ENCODE results near the gene LIN7B.

LIN7B gene

GRCh38 chr19:49106648-49107135 lies 7.5 kb upstream of the LIN7B start:
- TF ChIP-seq GATA2 (IDR thresholded peaks at IDR 0.05; ENCODE audit: low read depth, low read length), result no peak
- no peak for TF ChIP-seq GATA3 (IDR thresholded peaks at IDR 0.05; ENCODE audit: low read depth, low read length)

GRCh38 chr19:49107625-49108459 lies 6.3 kb upstream of the LIN7B start:
- TF ChIP-seq GATA3 (IDR thresholded peaks at IDR 0.05; ENCODE audit: low read depth, low read length) (no peak), GATA2 (IDR thresholded peaks at IDR 0.05; ENCODE audit: low read depth, low read length) (no peak)

GRCh38 chr19:49109051-49109450 lies 5.1 kb upstream of the LIN7B start:
- TF ChIP-seq GATA2 (IDR thresholded peaks at IDR 0.05; ENCODE audit: low read depth, low read length) (no peak), GATA3 (IDR thresholded peaks at IDR 0.05; ENCODE audit: low read depth, low read length) (no peak)

GRCh38 chr19:49109569-49110233 lies 4.5 kb upstream of the LIN7B start:
- no peak for TF ChIP-seq GATA3 (IDR thresholded peaks at IDR 0.05; ENCODE audit: low read depth, low read length)
- no peak for TF ChIP-seq GATA2 (IDR thresholded peaks at IDR 0.05; ENCODE audit: low read depth, low read length)

GRCh38 chr19:49110567-49110966 lies 3.6 kb upstream of the LIN7B start:
- TF ChIP-seq GATA2 (IDR thresholded peaks at IDR 0.05; ENCODE audit: low read depth, low read length) (no peak), GATA3 (IDR thresholded peaks at IDR 0.05; ENCODE audit: low read depth, low read length) (no peak)

- TF ChIP-seq GATA3 (IDR thresholded peaks at IDR 0.05; ENCODE audit: low read depth, low read length) (no peak), GATA2 (IDR thresholded peaks at IDR 0.05; ENCODE audit: low read depth, low read length) (no peak)
Observed at GRCh38 chr19:49111218-49111998, 2.8 kb upstream of the LIN7B start.

- TF ChIP-seq GATA2 (IDR thresholded peaks at IDR 0.05; ENCODE audit: low read depth, low read length) (no peak), GATA3 (IDR thresholded peaks at IDR 0.05; ENCODE audit: low read depth, low read length) (no peak)
Observed at GRCh38 chr19:49114630-49115363, 627 bp downstream of the LIN7B start.

- TF ChIP-seq GATA3 (IDR thresholded peaks at IDR 0.05; ENCODE audit: low read depth, low read length) (no peak), GATA2 (IDR thresholded peaks at IDR 0.05; ENCODE audit: low read depth, low read length) (no peak)
Observed at GRCh38 chr19:49116544-49116943, 2.4 kb downstream of the LIN7B start.

GRCh38 chr19:49117677-49118564 lies 3.8 kb downstream of the LIN7B start:
- TF ChIP-seq GATA2 (IDR thresholded peaks at IDR 0.05; ENCODE audit: low read depth, low read length) (no peak), GATA3 (IDR thresholded peaks at IDR 0.05; ENCODE audit: low read depth, low read length) (no peak)

- TF ChIP-seq GATA3 (IDR thresholded peaks at IDR 0.05; ENCODE audit: low read depth, low read length) (no peak), GATA2 (IDR thresholded peaks at IDR 0.05; ENCODE audit: low read depth, low read length) (no peak)
Observed at GRCh38 chr19:49118565-49119410, 4.6 kb downstream of the LIN7B start, which contains the start of gene C19orf73. Gene C19orf73 (minus strand): TSS chr19:49119143. CDS start chr19:49119022, 121 bp downstream.

- TF ChIP-seq GATA2 (IDR thresholded peaks at IDR 0.05; ENCODE audit: low read depth, low read length) (no peak), GATA3 (IDR thresholded peaks at IDR 0.05; ENCODE audit: low read depth, low read length) (no peak)
Observed at GRCh38 chr19:49119411-49120324, 5.5 kb downstream of the LIN7B start, which contains the start of gene PPFIA3. Gene PPFIA3 (plus strand): TSS chr19:49119544. CDS start chr19:49127874, 8,330 bp downstream.
